Measurements from ENCODE around the gene NFE2L3. TPM values are rescaled to one million over a fixed set of nuclear protein-coding genes. Genes with fewer than 3 reads are reported as not detected.
"Not testable (repeated sequence)": the region's sequence is repeated elsewhere in the genome, so short reads cannot be mapped to it uniquely, and the experiment has no call there.

Gene NFE2L3
- total and polyA plus RNA-seq, 2 donors from 2014 or later = 5.2 to 12.5 TPM

- Histone ChIP-seq H3K9me3 (ENCODE audit: control insufficient read depth in 2 of 3, insufficient read depth in 1 of 3, low read length in 3 of 3) (no peaks in the 10 kb centered on the region), H3K27ac (ENCODE audit: low read depth in 2 of 2, low read length in 2 of 2) (no peak overlapping the region), H3K9ac (ENCODE audit: low read length in 3 of 3) (no peak overlapping the region), H3K27me3 (ENCODE audit: control insufficient read depth, insufficient read depth, low read length) (peaks cover 4% of the 10 kb centered on the region), H3K4me3 (ENCODE audit: low read length in 3 of 3) (no peak overlapping the region), H3K36me3 (ENCODE audit: control insufficient read depth in 2 of 3, insufficient read depth in 3 of 3, low read length in 3 of 3) (no peaks in the 10 kb centered on the region), H3K4me1 (ENCODE audit: control insufficient read depth in 2 of 3, insufficient read depth in 2 of 3, low read depth in 1 of 3, low read length in 3 of 3) (peaks cover 3 to 15% (median 4%) of the 10 kb centered on the region in 3 donors)
- intact Hi-C loops (cut with DNase I) = no loop called here
- no peak for FAIRE-seq
- DNase-seq = no peak
- no peak for TF ChIP-seq CTCF (IDR thresholded peaks at IDR 0.05; ENCODE audit: borderline replicate concordance, extremely low read depth, insufficient read depth)
Measured at GRCh38 chr7:26151096-26151495, 902 bp upstream of the NFE2L3 start.

GRCh38 chr7:26151650-26151952, 397 bp upstream of the NFE2L3 start:
- Histone ChIP-seq H3K4me1 (ENCODE audit: control insufficient read depth in 2 of 3, insufficient read depth in 2 of 3, low read depth in 1 of 3, low read length in 3 of 3) (peaks cover 3 to 18% (median 4%) of the 10 kb centered on the region in 3 donors), H3K27me3 (ENCODE audit: control insufficient read depth, insufficient read depth, low read length) (peaks cover 4% of the 10 kb centered on the region), H3K36me3 (ENCODE audit: control insufficient read depth in 2 of 3, insufficient read depth in 3 of 3, low read length in 3 of 3) (no peaks in the 10 kb centered on the region), H3K4me3 (ENCODE audit: low read length in 3 of 3) (peak overlapping the region; percentile 33 to 52 (median 37)), H3K9me3 (ENCODE audit: control insufficient read depth in 2 of 3, insufficient read depth in 1 of 3, low read length in 3 of 3) (no peaks in the 10 kb centered on the region), H3K9ac (ENCODE audit: low read length in 3 of 3) (no peak overlapping the region), H3K27ac (ENCODE audit: low read depth in 2 of 2, low read length in 2 of 2) (no peak overlapping the region)
- FAIRE-seq (no peak), DNase-seq (no peak)
- intact Hi-C loops (cut with DNase I) = no loop called here
- no peak for TF ChIP-seq CTCF (IDR thresholded peaks at IDR 0.05; ENCODE audit: borderline replicate concordance, extremely low read depth, insufficient read depth)

- Histone ChIP-seq H3K4me3 (ENCODE audit: low read length in 3 of 3) (peak overlapping the region in 2 of 3 donors; percentile 52 to 55), H3K4me1 (ENCODE audit: control insufficient read depth in 2 of 3, insufficient read depth in 2 of 3, low read depth in 1 of 3, low read length in 3 of 3) (peaks cover 3 to 19% (median 4%) of the 10 kb centered on the region in 3 donors), H3K9ac (ENCODE audit: low read length in 3 of 3) (peak overlapping the region in 1 of 3 donors; percentile 16)
- FAIRE-seq; H3K27ac ChIP-seq (ENCODE audit: low read depth in 2 of 2, low read length in 2 of 2); H3K27me3 ChIP-seq (ENCODE audit: control insufficient read depth, insufficient read depth, low read length); intact Hi-C loops (cut with DNase I); H3K9me3 ChIP-seq (ENCODE audit: control insufficient read depth in 2 of 3, insufficient read depth in 1 of 3, low read length in 3 of 3); H3K36me3 ChIP-seq (ENCODE audit: control insufficient read depth in 2 of 3, insufficient read depth in 3 of 3, low read length in 3 of 3): not testable (repeated sequence)
- peak in 1 of 5 donors; percentile 28 for DNase-seq
Measured at GRCh38 chr7:26152782-26153240, 813 bp downstream of the NFE2L3 start.

- H3K9me3 ChIP-seq (ENCODE audit: control insufficient read depth in 2 of 3, insufficient read depth in 1 of 3, low read length in 3 of 3) = no peaks in the 10 kb centered on the region
- no peak for FAIRE-seq
- DNase-seq = no peak
- peaks cover 4% of the 10 kb centered on the region for H3K27me3 ChIP-seq (ENCODE audit: control insufficient read depth, insufficient read depth, low read length)
- peaks cover 3 to 19% (median 4%) of the 10 kb centered on the region in 3 donors for H3K4me1 ChIP-seq (ENCODE audit: control insufficient read depth in 2 of 3, insufficient read depth in 2 of 3, low read depth in 1 of 3, low read length in 3 of 3)
- H3K36me3 ChIP-seq (ENCODE audit: control insufficient read depth in 2 of 3, insufficient read depth in 3 of 3, low read length in 3 of 3) = no peaks in the 10 kb centered on the region
- peak overlapping the region in 2 of 3 donors; percentile 52 to 55 for H3K4me3 ChIP-seq (ENCODE audit: low read length in 3 of 3)
- no peak for TF ChIP-seq CTCF (IDR thresholded peaks at IDR 0.05; ENCODE audit: borderline replicate concordance, extremely low read depth, insufficient read depth)
- peak overlapping the region in 1 of 3 donors; percentile 16 for H3K9ac ChIP-seq (ENCODE audit: low read length in 3 of 3)
- intact Hi-C loops (cut with DNase I) = no loop called here
- no peak overlapping the region for H3K27ac ChIP-seq (ENCODE audit: low read depth in 2 of 2, low read length in 2 of 2)
Measured at GRCh38 chr7:26153241-26153822, 1.3 kb downstream of the NFE2L3 start.
